HL-60/S4 treated with retinoic acid at 250 ng/mL for 4 days and 3 days (cell line): ENCODE measurements around the gene EFHD2.

Experiments used
- in situ Hi-C: fragments of 300-500 bp; cut with MboI; formaldehyde crosslinking; loops from 2 replicates; pipeline ENCODE4 v1.7.0; 2022; ENCODE audit warnings: low sequenced_read_pairs

Gene EFHD2

DNA sequence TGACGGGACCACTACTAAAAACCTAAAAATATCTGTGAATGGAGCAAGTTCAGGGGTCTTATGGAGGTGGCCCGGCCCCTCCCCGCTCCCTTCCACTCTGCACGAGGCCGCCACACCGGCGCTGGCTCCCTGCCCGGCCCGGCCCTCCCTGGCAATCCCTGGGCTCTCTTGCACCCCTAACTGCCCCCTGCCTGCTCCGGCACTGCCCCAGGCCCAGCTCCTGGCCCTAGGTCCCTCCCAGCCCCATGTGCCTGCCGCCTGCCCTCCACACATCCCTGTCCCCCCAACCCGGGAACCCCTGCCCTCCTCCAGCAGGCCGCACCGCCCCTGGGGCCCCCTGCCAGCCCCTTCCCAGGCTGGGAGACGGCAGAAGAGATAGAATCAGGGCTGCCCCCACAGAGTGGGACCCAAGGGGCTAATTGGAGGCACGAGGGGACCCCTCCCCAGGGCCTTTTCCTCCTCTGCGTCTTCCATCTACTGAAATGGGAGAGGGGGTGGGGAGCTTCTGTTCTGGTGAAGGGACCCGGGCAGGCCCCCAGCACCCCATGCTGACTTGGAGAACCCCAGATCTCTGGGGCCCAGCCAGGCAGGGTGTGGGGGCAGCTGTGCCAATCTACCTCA lies 19.2 kb downstream of the EFHD2 start:
- in situ Hi-C loops: loop anchor here (5.0 to 25.0 kb wide), 2 partner anchors 102 to 292 kb away; no protein-coding TSS in a partner anchor

- in situ Hi-C loops: loop anchor here (5.0 to 25.0 kb wide), 2 partner anchors 102 to 292 kb away; no protein-coding TSS in a partner anchor
These were observed 20.0 kb downstream of the EFHD2 start for GRCh38 chr1:15429701-15430149.

GRCh38 chr1:15430787-15431570 lies 21.3 kb downstream of the EFHD2 start:
- in situ Hi-C loops: loop anchor here (25.0 kb wide), 1 partner anchor 294 kb away; no protein-coding TSS in a partner anchor

DNA sequence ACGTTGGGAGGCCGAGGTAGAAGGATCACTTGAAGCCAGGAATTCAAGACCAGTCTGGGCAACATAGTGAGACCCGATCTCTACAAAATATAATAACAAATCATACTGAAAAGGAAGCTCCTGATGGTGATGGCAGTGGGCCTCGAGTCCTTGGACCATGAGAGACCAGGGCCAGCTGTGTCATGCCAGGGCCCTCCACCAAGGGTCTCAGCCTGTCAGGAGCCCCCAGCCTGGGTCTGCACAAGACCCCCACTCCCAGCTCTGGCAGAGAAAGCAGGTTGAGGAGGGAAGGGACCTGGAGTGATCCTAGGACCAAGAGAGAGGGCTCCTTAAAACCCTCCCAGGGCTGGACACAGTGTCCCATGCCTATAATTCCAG lies 21.9 kb downstream of the EFHD2 start:
- in situ Hi-C loops: loop anchor here (25.0 kb wide), 1 partner anchor 294 kb away; no protein-coding TSS in a partner anchor

- in situ Hi-C loops: loop anchor here (25.0 kb wide), 1 partner anchor 295 kb away; no protein-coding TSS in a partner anchor
These were observed 22.6 kb downstream of the EFHD2 start for GRCh38 chr1:15432324-15432723.

DNA sequence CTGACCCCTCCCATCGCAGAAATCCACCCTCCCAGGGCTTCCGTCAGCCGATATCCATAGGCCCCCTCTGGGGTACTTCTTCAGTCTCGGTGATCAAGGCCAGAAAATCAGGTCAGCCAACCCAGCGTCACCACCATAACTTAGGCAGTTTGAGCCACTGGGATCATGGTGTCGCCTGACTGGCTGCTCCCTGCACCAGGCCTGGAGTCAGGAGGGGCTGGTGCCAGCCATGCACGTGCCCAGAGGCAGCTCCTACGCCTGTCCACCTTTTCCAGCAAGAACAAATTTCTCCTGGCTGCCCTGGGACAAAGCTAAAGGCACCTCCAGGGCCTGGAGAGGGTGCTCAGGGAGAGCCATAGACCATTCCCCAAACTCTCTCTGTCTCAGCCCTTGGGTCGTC lies 23.8 kb downstream of the EFHD2 start:
- in situ Hi-C loops: loop anchor here (25.0 kb wide), 1 partner anchor 296 kb away; no protein-coding TSS in a partner anchor

DNA sequence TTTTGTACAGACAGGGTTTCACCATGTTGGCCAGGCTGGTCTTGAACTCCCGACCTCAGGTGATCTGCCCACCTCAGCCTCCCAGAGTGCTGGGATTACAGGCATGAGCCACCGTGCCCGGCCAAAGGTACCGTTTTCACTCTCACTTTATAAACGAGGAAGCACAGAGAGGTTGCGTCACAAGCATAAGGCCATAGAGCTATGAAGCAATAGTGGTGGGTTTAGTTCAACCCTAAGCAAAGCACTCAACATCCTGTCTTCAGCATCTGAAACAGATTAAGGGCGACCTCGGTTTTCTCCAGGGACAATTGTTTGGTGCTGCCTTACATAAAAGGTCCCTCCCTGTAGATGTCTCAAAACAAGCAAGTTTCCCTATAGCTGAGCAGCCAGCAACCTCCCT lies 25.1 kb downstream of the EFHD2 start:
- in situ Hi-C loops: loop anchor here (25.0 kb wide), 1 partner anchor 297 kb away; no protein-coding TSS in a partner anchor

DNA sequence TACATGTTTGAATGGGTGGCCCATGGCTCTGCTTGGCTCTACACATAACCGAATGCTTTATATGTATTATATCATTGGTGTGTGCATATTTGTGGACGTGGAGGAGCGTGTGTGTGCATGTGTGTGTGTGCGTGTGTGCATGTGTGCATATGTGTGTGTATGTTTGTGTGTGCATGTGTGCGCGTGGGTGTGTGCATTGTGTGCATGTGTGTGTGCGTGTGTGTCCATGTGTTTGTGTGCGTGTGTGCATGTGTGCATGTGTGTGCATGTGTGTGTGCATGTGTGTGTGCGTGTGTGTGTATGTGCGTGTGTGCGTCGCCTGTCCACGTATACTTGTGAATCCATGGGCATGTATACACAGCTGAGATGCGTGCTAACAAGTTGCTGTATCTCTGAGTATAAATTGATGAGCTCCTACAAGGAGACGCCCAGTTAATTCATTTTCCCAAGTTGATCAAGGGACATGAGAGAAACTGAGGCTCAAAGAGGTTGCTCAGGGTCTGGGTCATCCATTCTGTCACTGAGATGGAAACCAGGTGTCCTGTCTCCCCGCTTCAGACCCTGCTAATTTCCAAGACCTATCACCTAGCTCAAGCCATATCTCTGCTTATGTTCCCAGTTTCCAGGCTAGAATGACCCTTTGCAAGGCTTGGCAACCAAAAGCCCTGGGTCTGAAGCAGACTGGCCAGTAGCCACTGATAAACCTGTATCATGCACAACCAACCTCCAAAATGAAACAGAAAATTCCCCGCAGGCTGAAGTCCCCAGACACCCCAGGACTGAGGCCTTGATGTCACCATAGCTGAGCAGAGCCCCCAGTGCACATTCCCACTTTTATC lies 25.8 kb downstream of the EFHD2 start:
- in situ Hi-C loops: loop anchor here (25.0 kb wide), 1 partner anchor 298 kb away; no protein-coding TSS in a partner anchor

DNA sequence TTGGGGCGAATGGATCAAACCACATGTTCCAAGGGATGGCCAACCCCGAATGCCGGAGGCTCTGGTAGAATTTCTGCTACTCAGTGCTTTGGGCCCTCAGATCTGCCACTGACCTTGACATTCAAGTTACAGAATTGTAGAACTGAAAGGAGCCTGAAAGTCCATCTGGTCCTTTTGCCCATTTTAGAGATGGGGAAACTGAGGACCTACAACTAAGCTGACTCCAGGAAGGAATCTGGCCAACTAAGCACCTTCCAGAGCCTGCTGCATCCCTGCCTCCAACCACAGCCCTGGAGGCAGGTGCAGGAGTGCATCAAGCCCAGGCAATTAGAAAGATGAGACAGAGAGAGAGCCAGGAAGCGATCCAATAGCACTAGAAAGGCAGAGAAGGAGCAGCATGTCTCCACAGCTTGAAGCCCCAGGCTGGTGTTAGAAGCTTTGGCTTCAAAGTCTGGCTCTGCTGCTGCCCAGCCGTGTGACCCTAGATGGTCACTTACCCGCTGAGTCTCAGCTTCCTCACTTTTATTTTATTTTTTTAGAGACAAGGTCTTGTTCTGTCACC lies 27.3 kb downstream of the EFHD2 start:
- in situ Hi-C loops: loop anchor here (25.0 kb wide), 1 partner anchor 300 kb away; no protein-coding TSS in a partner anchor

- in situ Hi-C loops: loop anchor here (25.0 kb wide), 1 partner anchor 302 kb away; no protein-coding TSS in a partner anchor
These were observed 29.6 kb downstream of the EFHD2 start for GRCh38 chr1:15439325-15439724.

DNA sequence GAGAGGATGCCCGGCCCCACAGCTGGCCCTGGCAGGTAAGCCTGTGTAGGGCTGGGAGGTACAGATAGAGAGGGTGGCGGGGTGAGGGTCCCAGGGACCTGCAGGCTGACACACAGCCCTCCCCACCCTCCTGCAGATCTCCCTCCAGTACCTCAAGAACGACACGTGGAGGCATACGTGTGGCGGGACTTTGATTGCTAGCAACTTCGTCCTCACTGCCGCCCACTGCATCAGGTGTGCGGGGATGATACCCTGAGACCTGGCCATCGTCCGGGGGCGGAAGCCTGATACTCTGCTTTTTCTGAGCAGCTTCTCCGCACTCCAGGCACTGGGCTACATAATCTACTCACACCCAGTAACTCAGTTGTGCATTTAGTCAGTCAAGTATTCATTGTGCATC lies 30.7 kb downstream of the EFHD2 start:
- in situ Hi-C loops: loop anchor here (25.0 kb wide), 1 partner anchor 303 kb away; no protein-coding TSS in a partner anchor

- in situ Hi-C loops: loop anchor here (25.0 kb wide), 1 partner anchor 304 kb away; no protein-coding TSS in a partner anchor
These were observed 31.6 kb downstream of the EFHD2 start for GRCh38 chr1:15441247-15441646.

DNA sequence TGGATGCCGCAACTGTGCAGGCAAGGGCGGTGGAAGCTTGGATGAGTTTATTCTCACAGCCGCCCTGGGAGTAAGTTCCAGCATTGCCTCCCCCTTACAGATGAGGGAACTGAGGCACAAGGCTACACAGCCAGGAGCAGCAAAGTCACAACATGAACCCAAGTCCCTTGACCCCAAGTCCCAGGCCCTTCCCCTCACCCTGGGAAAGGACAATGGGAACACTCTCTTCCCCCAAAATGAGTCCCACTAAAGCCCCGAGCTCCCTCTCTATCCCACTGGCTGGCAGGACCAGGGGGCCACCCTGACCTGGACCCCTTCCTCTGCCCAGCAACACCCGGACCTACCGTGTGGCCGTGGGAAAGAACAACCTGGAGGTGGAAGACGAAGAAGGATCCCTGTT lies 32.4 kb downstream of the EFHD2 start:
- in situ Hi-C loops: loop anchor here (25.0 kb wide), 1 partner anchor 305 kb away; no protein-coding TSS in a partner anchor

GRCh38 chr1:15442759-15443158 lies 33.1 kb downstream of the EFHD2 start:
- in situ Hi-C loops: loop anchor here (25.0 kb wide), 1 partner anchor 305 kb away; no protein-coding TSS in a partner anchor

DNA sequence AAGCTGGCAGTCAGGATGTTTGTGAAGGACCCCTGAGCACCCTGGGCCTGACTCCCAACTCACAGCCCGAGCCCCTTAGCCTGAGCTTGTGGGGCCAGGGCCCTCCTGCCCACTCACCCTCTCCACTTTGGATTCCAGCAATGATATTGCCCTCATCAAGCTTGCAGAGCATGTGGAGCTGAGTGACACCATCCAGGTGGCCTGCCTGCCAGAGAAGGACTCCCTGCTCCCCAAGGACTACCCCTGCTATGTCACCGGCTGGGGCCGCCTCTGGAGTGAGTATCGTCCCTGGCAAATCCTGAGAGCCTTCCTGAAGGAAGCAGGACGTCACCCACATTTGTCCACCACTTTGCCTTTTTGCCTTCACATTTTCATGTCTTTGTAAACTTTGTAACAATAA lies 33.6 kb downstream of the EFHD2 start:
- in situ Hi-C loops: loop anchor here (25.0 kb wide), 1 partner anchor 306 kb away; no protein-coding TSS in a partner anchor

GRCh38 chr1:15444468-15445389 lies 35.0 kb downstream of the EFHD2 start:
- in situ Hi-C loops: loop anchor here (25.0 kb wide), 1 partner anchor 307 kb away; no protein-coding TSS in a partner anchor

DNA sequence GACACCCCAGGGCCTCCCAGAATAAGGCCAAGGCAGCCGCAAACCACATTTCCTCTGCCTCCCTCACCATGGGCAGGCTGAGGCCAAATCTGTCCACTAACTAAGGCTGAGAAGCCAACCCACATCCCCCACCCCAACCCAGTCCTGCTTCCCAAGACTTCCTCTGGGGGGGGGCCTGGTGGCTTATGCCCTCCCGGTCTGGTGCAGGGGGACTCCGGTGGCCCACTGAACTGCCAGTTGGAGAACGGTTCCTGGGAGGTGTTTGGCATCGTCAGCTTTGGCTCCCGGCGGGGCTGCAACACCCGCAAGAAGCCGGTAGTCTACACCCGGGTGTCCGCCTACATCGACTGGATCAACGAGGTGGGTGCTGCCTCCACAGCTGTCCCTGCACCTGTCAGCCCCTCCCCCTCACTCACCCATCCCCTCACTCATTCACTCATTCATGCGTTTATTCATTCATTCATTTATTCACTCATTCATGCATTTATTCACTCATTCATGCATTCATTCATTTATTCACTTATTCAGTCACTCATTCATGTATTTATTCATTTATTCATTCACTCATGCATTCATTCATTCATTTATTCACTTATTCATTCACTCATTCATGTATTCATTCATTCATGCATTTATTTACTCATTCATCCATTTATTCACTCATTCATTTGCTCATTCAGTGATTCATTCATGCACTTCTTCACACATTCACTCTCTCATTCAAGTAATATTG lies 35.9 kb downstream of the EFHD2 start:
- in situ Hi-C loops: loop anchor here (25.0 kb wide), 1 partner anchor 308 kb away; no protein-coding TSS in a partner anchor

DNA sequence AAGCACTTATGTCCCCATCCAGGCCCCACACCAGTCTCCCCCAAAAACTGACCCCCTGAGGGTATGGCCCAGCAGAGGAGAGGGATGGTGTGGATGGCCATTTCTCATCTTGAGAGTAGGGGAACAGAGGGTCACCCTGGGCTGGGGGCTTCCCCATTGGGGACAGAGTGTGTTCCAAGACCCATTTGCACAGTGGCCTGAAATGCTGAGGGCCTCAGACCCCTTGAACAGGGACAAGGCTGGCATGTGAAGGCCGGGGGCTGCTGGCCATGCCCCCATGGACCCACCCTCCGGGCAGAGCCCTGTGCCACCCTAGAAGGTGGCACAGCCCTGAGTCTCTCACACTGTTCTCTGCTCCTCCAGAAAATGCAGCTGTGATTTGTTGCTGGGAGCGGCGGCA lies 36.5 kb downstream of the EFHD2 start:
- in situ Hi-C loops: loop anchor here (25.0 kb wide), 1 partner anchor 309 kb away; no protein-coding TSS in a partner anchor
